Measurements from ENCODE around the gene SUPT16H.
"Not testable (repeated sequence)": the region's sequence is repeated elsewhere in the genome, so short reads cannot be mapped to it uniquely, and the experiment has no call there.

DNA sequence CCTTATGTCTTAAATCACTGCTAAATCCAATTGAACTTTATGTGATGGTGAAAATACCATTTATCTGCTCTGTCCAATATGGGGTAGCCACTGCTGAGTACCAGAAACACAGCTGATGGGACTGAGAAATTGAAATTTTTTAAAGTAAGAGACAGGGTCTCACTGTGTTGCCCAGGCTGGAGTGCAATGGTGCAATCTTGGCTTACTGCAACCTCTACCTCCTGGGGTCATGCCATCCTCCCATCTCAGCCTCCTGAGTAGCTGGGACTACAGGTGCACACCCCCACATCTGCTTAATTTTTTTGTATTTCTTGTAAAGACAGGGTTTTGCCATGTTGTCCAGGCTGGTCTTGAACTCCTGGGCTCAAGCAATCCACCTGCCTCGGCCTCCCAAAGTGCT, 11.0 kb downstream of the SUPT16H start:
- TF ChIP-seq CTCF (IDR thresholded peaks at IDR 0.05); EZH2 (IDR thresholded peaks at IDR 0.05; ENCODE audit: borderline replicate concordance, insufficient read depth, low read depth, low read length, poor library complexity, severe bottlenecking): not testable (repeated sequence)
